GM18507 (cell line): ENCODE data around the gene AMZ1.
A peak's percentile ranks its signal among the peaks of the same experiment; 100 is the strongest.
"Not testable (repeated sequence)": the region's sequence is repeated elsewhere in the genome, so short reads cannot be mapped to it uniquely, and the experiment has no call there.

ENCODE experiments used
- DNase-seq: peaks from one replicate; pipeline ENCODE4 v3.0.0; 2011; ENCODE audit warnings: low read depth; ENCODE audit not compliant: insufficient read length; ENCODE audit errors: extremely low spot score
- FAIRE-seq: peaks from 2 replicates; lab custom pipeline; 2011; peaks lifted over from hg19 to GRCh38; lab: Jason Lieb, UNC

Gene AMZ1

DNA sequence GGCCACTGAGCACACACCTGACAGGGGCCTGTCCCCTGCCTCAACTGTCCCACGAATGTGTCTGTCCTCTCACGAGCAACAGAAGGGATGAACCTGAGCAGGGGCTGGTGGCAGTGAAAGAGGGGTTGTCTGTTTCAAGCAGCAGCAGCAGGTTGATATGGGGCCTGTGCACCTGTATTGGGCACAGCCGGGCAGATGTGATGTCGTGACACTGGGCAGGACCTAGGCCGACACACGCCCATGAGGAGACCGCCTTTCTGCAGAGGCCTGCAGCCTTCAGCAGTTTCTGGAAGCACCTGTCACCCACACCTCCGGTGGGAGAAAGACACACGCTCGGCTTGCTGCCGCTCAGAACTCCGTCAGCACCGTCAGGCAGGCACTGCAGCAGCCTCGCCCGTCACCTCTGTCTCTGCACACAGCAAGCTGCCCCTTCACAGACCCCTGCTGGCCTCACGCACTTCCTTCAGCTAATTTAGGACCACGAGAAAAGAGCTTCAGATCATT lies 48.5 kb downstream of the AMZ1 start:
- FAIRE-seq (no peak), DNase-seq (no peak)

DNA sequence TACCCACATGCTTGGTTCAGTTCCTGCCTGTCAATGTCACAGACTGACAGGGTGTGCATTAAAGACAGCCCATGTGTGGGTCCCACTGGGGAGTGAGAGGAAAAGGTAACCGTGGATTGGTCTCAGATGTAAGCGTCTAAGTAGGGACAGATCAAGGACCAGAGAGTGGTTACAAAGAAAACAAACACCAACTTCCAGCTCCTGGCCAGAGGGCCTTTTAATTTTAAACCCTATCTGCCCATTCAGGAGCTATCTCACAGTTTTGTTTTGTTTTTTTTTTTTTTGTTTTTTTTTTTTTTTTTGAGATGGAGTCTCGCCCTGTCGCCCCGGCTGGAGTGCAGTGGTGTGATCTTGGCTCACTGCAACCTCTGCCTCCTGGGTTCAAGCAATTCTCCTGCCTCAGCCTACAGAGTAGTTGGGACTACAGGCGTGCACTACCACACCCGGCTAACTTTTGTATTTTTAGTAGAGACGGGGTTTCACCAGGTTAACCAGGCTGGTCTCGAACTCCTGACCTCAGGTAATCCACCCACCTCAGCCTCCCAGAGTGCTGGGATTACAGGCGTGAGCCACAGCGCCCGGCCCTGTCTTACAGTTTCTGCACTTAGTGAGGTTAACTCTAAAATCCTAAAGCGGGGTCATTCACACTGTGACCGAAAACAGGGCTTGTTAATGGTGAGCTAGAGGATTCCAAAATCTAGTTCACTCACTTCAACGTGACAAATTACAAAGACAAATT lies 49.2 kb downstream of the AMZ1 start:
- DNase-seq, FAIRE-seq: not testable (repeated sequence)

DNA sequence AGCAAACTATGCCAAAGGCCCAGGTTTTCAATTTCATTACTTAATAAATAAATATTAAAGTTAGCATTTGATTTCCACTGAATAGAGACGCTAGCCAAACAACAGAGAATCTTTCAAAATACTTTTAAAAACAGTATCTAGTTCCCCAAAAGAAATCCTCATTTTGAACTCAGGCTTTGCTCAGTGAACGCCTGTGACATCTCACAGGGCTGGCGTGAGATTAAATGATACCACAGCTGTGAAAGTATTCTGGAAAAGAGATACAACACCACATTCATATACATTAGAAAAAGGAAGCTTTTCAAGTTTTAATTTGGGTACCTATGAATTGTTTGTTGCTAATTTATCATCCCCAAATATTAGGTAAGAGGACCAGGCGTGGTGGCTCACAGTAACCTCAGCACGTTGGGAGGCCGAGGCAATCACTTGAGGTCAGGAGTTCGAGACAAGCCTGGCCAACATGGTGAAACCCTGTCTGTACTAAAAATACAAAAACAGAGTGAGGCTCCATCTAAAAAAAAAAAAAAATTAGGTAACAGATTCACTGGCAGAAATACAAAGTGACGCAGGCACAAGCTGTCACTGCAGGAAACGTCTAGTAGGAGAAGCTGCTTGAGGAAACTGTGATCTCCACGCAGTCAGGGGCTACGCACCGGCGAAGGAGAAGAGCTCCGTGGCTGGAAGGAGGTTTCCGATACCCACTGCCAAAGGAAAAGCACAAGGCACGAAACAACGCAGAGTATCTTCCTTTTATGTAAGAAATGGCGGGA lies 50.0 kb downstream of the AMZ1 start:
- no peak for DNase-seq
- FAIRE-seq, result no peak

DNA sequence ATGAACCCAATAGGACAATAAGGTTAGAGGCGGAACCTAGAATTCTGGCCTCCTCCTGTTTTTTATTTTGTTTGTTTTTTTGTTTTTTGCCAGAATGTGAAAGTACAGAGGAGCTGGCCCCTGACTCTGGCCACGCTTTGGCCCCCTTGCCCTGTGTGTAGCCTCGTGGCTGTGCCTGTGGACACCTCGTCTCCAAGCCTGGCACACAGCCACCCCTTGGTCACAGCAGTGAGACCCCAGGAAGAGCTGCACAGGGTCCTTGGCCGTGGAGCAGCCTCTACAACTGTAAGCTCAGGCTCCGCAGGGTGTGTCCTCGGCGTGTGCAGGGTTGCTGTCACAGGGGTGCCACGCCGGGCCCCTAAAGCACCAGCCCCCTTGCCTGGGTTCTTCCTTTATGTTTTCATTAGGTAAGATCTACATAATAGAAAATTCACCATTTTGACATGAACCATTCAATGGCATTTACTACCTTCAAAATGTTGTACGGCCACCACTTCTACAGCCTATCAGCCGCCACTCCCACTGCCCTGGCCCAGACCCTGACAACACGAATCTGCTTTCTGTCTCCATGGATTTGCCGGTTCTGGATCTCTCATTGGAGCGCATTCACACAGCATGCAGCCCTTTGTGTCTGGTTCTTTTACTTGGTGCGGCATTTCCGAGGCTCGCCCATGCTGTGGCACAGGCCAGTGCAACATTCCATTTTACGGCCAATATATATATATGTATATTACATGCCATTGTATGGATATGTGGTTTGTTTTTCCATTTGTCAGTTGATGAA lies 51.0 kb downstream of the AMZ1 start:
- FAIRE-seq (no peak), DNase-seq (no peak)

DNA sequence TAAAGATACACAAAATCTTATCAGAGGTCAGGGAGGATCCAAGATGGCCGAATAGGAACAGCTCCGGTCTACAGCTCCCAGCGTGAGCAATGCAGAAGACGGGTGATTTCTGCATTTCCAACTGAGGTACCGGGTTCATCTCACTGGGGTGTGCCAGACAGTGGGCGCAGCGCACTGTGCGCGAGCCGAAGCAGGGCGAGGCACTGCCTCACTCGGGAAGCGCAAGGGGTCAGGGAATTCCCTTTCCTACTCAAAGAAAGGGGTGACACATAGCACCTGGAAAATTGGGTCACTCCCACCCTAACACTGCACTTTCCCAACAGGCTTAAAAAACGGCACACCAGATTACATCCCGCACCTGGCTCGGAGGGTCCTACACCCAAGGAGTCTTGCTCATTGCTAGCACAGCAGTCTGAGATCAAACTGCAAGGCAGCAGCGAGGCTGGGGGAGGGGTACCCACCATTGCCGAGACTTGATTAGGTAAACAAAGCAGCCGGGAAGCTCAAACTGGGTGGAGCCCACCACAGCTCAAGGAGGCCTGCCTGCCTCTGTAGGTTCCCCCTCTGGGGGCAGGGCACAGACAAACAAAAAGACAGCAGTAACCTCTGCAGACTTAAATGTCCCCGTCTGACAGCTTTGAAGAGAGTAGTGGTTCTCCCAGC lies 55.7 kb downstream of the AMZ1 start:
- not testable (repeated sequence) for FAIRE-seq, DNase-seq

DNA sequence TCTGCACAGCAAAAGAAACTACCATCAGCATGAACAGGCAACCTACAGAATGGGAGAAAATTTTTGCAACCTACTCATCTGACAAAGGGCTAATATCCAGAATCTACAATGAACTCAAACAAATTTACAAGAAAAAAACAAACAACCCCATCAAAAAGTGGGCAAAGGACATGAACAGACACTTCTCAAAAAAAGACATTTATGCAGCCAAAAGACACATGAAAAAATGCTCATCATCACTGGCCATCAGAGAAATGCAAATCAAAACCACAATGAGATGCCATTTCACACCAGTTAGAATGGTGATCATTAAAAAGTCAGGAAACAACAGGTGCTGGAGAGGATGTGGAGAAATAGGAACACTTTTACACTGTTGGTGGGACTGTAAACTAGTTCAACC lies 60.7 kb downstream of the AMZ1 start:
- not testable (repeated sequence) for FAIRE-seq, DNase-seq

DNA sequence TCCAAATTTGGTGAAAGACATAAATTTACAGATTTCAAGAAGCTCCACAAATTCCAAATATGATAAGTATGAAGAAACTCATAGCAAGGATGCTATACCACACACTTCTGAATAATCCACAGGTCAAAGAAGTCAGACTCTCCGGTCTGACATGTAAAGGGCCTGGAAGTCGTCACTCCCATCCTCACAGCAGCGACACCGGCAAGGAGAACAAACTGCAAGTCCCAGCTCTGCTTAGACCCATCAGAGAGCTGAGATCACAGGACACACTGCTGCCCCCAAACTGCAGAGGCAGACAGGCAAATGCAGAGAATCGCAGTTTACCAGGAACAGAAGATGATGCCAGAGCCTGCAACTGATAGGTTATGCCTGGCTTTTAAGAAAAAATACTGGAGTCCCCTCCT lies 62.0 kb downstream of the AMZ1 start:
- DNase-seq (no peak), FAIRE-seq (no peak)

DNA sequence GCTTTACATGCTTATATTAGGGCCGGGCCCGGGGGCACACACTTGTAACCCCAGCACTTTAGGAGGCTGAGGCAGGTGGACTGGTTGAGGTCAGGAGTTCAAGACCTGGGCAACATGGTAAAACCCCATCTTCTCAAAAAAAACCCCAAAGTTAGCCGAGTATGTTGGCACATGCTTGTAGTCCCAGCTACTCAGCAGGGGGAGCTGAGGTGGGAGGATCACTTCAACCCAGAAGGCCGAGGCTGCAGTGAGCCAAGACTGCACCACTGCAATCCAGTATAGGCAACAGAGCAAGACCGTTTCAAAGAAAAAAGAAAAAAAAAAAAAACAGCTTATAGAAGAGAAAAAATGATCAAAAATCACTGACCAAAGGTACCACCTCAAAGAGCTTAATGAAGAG lies 63.1 kb downstream of the AMZ1 start:
- FAIRE-seq (no peak), DNase-seq (no peak)

DNA sequence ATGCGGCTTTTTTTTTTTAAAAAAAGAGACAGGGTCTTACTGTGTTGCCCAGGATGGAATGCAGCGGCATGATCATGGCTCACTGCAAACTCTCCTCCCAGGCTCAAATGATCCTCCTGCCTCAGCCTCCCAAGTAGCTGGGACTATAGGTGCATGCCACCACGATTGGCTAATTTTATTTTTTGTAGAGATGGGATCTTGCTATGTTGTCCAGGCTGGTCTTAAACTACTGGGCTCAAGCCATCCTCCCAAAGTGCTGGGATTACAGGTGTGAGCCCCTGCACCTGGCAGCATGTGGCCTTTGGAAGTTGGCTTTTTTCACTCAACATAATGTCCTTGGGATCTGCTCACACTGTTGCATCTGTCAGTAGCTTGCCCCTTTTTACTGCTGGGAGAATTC lies 65.1 kb downstream of the AMZ1 start:
- FAIRE-seq (no peak), DNase-seq (no peak)

DNA sequence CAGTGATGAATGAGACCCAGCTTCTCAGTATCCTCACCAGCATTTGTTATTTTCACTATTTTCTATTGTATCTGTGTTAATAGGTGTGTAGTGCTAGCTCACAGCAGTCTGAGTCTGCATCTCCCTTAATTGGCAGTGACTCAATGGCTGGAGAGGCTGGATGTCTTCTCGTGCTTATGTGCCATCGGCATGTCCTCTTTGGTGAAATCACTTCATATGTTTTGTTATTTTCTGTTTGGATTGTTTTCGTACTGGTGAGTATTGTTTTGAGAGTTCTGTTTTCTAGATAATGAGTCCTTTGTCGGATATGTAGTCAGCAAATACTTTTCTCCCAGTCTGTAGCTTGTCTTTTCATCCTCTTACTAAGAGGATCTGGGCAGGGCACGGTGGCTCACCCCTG lies 66.1 kb downstream of the AMZ1 start:
- FAIRE-seq, result no peak
- DNase-seq, result no peak

DNA sequence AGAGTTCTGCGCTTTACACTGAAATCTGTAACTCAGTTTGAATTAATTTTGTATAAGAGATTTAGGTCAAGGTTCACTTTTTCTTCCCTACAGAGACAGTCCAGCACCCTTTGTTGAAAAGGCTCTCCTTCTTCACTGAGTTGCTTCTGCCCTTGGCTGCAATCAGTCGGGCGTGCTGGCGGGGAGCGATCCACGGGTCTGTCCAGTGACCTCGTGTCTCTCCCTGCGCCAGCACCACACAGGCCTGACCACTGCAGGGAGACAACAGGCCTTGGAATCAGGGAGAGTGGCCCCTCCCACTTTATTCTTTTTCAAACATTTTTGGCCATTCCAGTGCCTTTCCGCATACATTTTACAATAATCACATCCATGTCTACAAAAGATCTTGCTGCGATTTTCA lies 66.9 kb downstream of the AMZ1 start:
- FAIRE-seq, result no peak
- no peak for DNase-seq

DNA sequence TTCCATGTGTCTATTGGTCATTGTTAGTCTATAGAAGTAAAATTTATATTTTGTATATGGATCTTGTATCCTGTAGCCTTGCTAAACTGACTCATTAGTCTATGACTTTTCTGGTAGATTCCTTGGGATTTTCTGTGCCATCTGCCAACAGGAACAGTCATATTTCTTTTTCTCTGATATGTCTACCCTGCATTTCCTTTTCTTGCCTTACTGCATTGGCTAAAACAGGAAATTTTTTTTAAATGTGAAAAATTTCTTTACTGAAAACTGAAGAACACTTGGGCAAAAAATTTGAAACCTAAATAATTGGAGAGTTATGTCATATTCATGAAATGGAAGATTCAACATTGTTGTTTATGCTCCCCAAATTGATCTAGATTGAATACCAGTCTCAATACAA lies 67.5 kb downstream of the AMZ1 start:
- FAIRE-seq (no peak), DNase-seq (no peak)

DNA sequence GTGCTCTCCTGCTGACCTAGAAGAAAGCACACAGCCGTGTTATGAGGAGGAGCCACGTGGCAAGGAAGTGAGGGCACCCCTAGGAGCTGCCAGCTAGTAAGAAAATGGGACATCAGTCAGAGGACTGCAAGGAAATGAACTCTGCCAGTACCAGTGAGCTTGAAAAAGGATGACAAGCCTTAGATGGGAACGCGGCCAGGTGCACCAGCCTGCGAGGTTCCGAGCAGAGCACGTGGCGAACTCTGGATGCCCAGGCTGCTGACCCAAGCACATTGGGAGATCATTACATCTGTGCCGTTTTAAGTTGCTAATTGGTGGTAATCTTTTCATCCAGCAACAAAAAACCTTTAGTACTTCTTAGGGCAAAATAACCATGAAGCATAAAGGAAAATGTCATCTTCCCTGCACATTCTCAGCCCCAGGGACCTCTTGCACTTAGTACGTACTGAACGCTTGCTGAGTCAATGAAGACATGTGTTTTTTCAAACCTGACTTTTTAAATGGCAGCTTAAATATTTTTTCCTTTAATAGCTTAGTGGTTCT lies 69.4 kb downstream of the AMZ1 start:
- DNase-seq (no peak), FAIRE-seq (peak; percentile 15)

DNA sequence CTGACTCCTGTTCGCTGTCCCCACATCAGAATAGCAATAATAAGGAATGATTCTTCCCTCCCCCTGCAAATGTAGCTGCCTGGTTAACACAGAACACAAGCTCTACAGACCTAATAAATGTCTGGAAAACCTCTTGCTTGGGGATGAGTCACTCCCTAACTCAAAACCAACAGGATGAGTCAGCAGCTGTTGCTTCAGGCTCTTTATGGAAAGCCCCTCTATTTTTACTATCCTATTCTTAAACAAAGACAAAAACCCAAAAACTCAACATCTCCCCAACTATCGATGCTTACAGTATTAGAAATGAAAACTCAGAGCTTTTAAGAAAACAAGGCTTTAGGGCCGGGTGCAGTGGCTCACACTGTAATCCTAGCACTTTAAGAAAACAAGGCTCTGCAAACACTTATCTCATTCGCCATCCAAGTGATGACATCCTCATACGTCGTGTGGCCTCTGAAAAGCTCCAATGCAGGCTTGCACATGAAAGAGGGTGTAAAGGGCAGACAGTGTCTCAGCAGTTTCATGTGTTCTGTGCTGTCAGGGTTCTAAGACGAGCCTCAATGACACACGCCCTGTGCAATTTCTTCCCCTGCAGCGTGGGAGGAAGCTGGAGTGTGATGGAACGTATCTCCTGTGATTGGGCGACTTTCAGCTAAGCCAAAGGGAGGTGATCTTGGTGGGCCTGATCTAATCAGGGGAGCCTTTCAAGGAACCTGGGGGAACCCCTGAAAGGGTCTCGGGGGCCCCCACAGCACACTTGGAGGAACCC lies 70.1 kb downstream of the AMZ1 start:
- peak; percentile 82 for FAIRE-seq
- DNase-seq, result peak; percentile 32

DNA sequence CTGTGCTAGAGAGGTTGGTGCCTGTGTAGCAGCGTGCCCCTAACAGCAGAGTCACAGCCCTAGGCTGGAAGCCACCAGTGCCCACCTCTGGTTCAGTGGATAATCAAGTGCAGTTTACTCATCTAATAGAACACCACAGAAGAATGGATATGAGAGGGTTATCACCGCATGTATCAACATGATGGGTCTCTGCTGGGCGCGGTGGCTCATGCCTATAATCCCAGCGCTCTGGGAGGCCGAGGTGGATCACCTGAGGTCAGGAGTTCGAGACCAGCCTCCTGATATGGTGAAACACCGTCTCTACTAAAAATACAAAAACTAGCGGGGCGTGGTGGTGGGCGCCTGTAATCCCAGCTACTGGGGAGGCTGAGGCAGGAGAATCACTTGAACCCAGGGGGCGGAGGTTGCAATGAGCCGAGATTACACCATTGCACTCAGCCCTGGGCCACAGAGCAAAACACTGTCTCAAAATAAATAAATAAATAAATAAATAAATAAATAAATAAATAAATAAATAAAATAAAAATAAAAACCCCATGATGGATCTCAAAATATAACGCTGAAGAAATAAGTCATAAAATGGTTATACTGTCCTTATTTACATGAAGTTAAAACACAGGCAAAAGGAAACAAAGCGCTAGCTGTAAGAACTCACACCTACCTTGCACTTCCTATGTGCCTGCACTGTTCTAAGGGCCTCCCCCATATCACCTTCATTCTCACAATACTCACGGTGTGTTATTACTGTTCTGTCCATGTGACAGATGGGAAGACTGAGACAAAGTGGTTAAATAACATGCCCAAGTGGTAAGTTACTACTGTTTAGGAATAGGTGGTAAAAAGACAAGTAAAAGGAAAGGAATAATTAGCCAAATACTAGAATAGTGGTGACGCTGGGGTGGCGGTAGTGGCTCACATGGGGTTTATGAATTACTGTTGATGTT lies 70.9 kb downstream of the AMZ1 start:
- FAIRE-seq (no peak), DNase-seq (no peak)

DNA sequence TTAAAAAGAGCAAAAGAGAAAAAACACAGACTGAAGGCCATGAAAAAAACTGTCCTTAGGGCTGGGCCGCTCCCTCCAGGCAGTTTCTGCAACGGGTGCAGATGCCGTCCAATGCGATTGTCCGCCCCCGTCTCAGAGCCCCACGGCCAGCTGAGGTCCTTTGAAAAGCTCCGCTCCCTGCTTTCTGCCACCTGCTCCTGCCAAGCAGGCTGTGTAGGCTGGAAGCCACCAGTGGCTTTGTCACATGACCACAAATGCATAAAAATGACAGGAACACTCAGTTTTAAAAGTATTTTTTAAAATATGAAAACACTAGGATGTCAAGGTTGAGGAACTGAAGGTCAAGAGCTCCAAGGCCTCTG lies 71.7 kb downstream of the AMZ1 start:
- FAIRE-seq (no peak), DNase-seq (no peak)

DNA sequence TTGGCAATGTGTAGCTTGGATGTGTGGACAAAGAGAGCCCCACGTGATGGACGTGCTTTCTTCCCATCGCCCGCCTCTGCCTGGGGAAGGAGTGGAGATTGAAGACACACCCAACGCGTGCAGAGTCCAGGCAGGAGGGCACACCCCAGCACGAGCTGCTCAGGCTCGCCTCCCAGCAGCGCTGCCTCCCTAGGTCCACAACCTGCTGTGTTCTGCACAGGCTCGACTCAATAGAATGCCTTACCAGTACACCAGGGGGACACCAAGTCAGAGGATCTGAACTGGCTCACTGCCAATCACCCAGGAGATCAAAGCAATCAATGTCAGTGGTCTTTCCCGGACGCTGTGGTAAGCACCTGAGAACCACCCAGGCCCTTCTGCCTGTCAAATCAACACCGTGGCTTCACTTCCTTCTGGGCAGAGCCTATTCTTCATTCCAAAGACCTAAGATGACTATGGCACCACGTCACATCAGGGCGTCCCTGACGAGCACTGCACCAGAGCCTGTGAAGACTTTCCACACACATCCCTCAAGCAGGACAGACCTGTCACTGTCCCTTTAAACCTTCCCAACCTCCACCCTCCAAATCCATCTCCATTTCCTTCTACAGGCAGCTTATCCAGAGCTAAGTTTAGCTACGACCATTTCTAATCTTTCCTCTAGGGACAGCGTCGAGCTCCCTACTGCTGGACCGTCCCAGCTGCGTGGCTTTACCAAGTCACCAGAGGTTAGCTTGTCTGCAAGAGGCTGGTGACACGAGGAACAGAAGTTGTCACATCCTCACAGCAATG lies 72.3 kb downstream of the AMZ1 start:
- DNase-seq, result no peak
- no peak for FAIRE-seq
